Stimulated activated CD8-positive, alpha-beta memory T cell treated with anti-CD3 and anti-CD28 coated beads, Interleukin-12 subunit alpha, Interleukin-12 subunit beta, amount 100 ng/mL, for 24 hours (primary cell): ENCODE measurements around the gene MCRIP1.

Source experiments
- DNase-seq: peaks from one replicate; pipeline ENCODE4 v3.0.0-alpha.2; 2020; ENCODE audit errors: extremely low read depth

The MCRIP1 gene

GRCh38 chr17:81819708-81820107 is 13.4 kb downstream of the MCRIP1 start:
- DNase-seq, result no peak

- no peak for DNase-seq
Measured at GRCh38 chr17:81817758-81818147, 15.3 kb downstream of the MCRIP1 start.

GRCh38 chr17:81815646-81815986 is 17.5 kb downstream of the MCRIP1 start:
- no peak for DNase-seq

- no peak for DNase-seq
Measured at GRCh38 chr17:81814748-81815645, 18.1 kb downstream of the MCRIP1 start.

GRCh38 chr17:81813861-81814683 is 19.0 kb downstream of the MCRIP1 start:
- DNase-seq, result no peak

GRCh38 chr17:81813371-81813684 is 19.8 kb downstream of the MCRIP1 start:
- DNase-seq, result no peak

- no peak for DNase-seq
Measured at GRCh38 chr17:81812571-81813370, 20.3 kb downstream of the MCRIP1 start.

- DNase-seq, result no peak
Measured at GRCh38 chr17:81811705-81812570, 21.2 kb downstream of the MCRIP1 start.

GRCh38 chr17:81810892-81811704 is 22.0 kb downstream of the MCRIP1 start:
- DNase-seq, result no peak

- DNase-seq, result no peak
Measured at GRCh38 chr17:81810476-81810875, 22.6 kb downstream of the MCRIP1 start.

- no peak for DNase-seq
Measured at GRCh38 chr17:81809556-81809998, 23.5 kb downstream of the MCRIP1 start.

- no peak for DNase-seq
Measured at GRCh38 chr17:81808778-81809555, 24.1 kb downstream of the MCRIP1 start.

GRCh38 chr17:81807839-81808238 is 25.3 kb downstream of the MCRIP1 start:
- no peak for DNase-seq

GRCh38 chr17:81807210-81807719 is 25.8 kb downstream of the MCRIP1 start:
- DNase-seq, result no peak

- DNase-seq, result no peak
Measured at GRCh38 chr17:81806461-81807209, 26.5 kb downstream of the MCRIP1 start.

- DNase-seq, result no peak
Measured at GRCh38 chr17:81805707-81806460, 27.2 kb downstream of the MCRIP1 start.

- DNase-seq, result no peak
Measured at GRCh38 chr17:81804559-81805399, 28.3 kb downstream of the MCRIP1 start.
